ENCODE results near the gene HIP1. TPM values are rescaled to one million over a fixed set of nuclear protein-coding genes. Genes with fewer than 3 reads are reported as not detected.
"Not testable (repeated sequence)": the region's sequence is repeated elsewhere in the genome, so short reads cannot be mapped to it uniquely, and the experiment has no call there.

The HIP1 gene
- total RNA-seq, 2 donors from 2014 or later, result 9.8 to 40.8 TPM

DNA sequence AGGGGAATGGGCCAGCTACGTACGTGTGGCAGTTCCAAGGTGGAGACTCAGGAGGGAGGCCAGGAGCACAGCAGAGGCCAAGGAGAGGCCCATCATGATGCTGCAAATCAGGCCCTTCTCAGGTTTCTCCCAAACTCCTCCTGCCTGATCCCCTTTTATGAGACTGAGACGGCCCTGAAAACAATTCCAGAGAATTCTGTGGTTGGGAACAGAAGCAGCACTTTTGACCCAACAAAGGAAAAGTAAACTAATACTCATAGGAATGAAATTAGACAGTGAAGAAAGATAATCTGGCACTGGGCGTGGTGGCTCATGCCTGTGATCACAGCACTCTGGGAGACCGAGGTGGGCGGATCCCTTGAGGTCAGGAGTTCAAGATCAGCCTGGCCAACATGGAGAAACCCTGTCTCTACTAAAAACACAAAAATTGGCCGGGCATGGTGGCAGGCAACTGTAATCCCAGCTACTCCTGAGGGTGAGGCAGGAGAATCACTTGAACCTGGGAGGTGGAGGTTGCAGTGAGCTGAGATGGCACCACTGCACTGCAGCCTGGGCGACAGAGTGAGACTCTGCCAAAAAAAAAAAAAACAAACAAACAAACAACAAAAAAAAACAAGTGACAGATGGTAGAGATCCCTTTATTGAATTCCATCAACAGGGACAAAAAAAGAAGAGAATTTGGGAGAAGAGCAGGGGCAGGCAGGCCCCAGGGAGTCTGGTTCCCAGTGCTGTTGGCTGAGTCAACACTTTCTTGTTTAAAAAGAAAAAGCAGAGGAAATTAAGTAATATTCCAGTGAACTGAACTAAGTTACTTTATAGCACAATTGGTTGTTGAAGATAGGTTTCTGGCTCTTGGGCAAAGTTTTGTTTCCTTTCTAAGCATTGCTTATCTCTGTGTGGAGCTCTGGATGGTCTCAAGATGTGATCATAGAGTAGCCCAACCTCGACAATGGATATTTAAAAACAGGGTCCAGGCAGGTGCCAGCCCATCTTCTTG lies 33.6 kb upstream of the HIP1 start, which contains the start of gene CCL26:
Gene CCL26 (minus strand): TSS at position 131 of the 997 bp plus-strand sequence. CDS start 35 bp downstream, at position 96.
- intact Hi-C loops (cut with DNase I), result no loop called here
- Histone ChIP-seq H3K4me3 (no peak within 1 kb of the TSS), H3K4me1 (replicated peaks) (no peaks in the 10 kb centered on the region), H3K36me3 (no peaks in the 10 kb centered on the region), H3K27me3 (replicated peaks; ENCODE audit: insufficient read depth) (no peaks in the 10 kb centered on the region), H3K27ac (no peak within 1 kb of the TSS), H3K9me3 (no peaks in the 10 kb centered on the region)
- DNase-seq (ENCODE audit: low spot score), result no peak
- TF ChIP-seq POLR2A (IDR thresholded peaks at IDR 0.05) (no peak), POLR2AphosphoS5 (IDR thresholded peaks at IDR 0.05) (no peak)
- TF ChIP-seq, protein P1, sequence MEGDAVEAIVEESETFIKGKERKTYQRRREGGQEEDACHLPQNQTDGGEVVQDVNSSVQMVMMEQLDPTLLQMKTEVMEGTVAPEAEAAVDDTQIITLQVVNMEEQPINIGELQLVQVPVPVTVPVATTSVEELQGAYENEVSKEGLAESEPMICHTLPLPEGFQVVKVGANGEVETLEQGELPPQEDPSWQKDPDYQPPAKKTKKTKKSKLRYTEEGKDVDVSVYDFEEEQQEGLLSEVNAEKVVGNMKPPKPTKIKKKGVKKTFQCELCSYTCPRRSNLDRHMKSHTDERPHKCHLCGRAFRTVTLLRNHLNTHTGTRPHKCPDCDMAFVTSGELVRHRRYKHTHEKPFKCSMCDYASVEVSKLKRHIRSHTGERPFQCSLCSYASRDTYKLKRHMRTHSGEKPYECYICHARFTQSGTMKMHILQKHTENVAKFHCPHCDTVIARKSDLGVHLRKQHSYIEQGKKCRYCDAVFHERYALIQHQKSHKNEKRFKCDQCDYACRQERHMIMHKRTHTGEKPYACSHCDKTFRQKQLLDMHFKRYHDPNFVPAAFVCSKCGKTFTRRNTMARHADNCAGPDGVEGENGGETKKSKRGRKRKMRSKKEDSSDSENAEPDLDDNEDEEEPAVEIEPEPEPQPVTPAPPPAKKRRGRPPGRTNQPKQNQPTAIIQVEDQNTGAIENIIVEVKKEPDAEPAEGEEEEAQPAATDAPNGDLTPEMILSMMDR (IDR thresholded peaks at IDR 0.05), result no peak
- 63% methylated on average over 9 of the region's 9 CpGs for whole genome bisulfite sequencing

DNA sequence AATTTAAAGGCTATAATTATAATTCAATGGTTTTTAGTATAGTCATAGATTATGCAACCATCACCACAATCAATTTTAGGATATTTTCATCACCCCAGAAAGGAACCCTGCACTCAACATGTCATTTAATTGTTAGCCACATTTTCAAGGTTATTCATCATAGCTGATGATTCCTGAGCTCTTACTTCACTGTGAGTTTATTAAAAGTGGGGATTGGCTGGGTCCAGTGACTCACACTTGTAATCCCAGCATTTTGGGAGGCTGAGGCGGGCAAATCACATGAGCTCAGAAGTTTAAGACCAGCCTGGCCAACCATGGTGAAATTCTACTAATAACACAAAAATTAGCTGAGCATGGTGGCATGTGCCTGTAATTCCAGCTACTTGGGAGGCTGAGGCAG lies 32.5 kb upstream of the HIP1 start:
- Histone ChIP-seq H3K27ac (no peak overlapping the region), H3K9me3 (no peaks in the 10 kb centered on the region), H3K4me3 (no peak overlapping the region), H3K4me1 (replicated peaks) (no peaks in the 10 kb centered on the region), H3K36me3 (no peaks in the 10 kb centered on the region), H3K27me3 (replicated peaks; ENCODE audit: insufficient read depth) (no peaks in the 10 kb centered on the region)
- WGBS, result 100% methylated on average over 1 of the region's 1 CpG
- no peak for DNase-seq (ENCODE audit: low spot score)
- intact Hi-C loops (cut with DNase I), result no loop called here
- TF ChIP-seq, protein P1 (IDR thresholded peaks at IDR 0.05), result no peak
- no peak for TF ChIP-seq POLR2AphosphoS5 (IDR thresholded peaks at IDR 0.05)
- no peak for TF ChIP-seq POLR2A (IDR thresholded peaks at IDR 0.05)

DNA sequence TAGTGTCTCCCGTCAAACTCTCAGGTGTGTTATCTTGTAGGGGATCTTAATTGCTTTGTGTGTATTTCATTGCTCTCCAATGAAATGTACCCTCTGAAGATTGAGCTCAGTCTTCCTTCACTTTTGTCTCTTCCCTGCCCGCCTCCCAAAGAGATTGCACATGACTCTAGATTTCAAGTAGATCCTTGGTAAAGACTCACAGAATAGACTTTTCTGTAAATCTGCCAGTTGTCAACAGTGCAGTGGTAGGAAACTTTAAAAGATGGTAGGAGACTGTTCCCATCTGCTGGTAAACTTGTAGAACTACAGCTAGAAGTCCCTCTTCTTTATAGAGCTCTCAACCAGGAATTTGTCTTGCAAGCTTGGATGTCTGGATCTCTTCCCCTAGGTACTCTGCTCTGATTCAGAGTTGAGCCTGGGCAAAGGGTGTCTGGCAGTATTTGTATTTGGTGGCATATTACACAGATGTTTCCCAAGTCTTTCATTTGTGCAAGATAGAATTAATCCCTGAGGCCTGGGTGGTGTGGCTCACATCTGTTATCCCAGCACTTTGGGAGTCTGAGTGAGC lies 23.7 kb upstream of the HIP1 start:
- WGBS, result 2% methylated on average over 2 of the region's 2 CpGs
- Histone ChIP-seq H3K36me3 (no peaks in the 10 kb centered on the region), H3K9me3 (no peaks in the 10 kb centered on the region), H3K4me1 (replicated peaks) (no peaks in the 10 kb centered on the region), H3K4me3 (no peak overlapping the region), H3K27ac (no peak overlapping the region), H3K27me3 (replicated peaks; ENCODE audit: insufficient read depth) (no peaks in the 10 kb centered on the region)
- no peak for DNase-seq (ENCODE audit: low spot score)
- TF ChIP-seq, protein P1 (IDR thresholded peaks at IDR 0.05), result peak in 3 of 4 experiments; percentile 44 to 78 (median 65)
- TF ChIP-seq POLR2AphosphoS5 (IDR thresholded peaks at IDR 0.05) (peak; percentile 39), POLR2A (IDR thresholded peaks at IDR 0.05) (no peak)
- intact Hi-C loops (cut with DNase I), result no loop called here

DNA sequence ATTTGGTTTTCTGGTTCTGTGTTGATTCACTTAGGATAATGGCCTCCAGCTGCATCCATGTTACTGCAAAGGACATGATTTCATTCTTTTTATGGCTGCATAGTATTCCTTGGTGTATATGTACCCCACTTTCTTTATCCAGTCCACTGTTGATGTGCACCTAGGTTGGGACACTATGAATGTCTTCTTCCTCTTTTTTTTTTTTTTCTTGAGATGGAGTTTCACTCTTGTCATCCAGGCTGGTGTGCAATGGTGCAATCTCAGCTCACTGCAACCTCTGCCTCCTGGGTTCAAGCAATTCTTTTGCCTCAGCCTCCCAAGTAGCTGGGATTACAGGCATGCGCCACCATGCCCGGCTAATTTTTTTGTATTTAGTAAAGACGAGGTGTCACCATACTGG lies 23.1 kb upstream of the HIP1 start:
- H3K36me3 ChIP-seq; H3K27ac ChIP-seq; H3K27me3 ChIP-seq (replicated peaks; ENCODE audit: insufficient read depth); H3K4me1 ChIP-seq (replicated peaks); intact Hi-C loops (cut with DNase I); H3K9me3 ChIP-seq; DNase-seq (ENCODE audit: low spot score); H3K4me3 ChIP-seq: not testable (repeated sequence)
- WGBS, result 53% methylated on average over 3 of the region's 3 CpGs

GRCh38 chr7:75758491-75758890 lies 19.8 kb upstream of the HIP1 start:
- intact Hi-C loops (cut with DNase I), result no loop called here
- Histone ChIP-seq H3K4me1 (replicated peaks) (no peaks in the 10 kb centered on the region), H3K27ac (no peak overlapping the region), H3K4me3 (no peak overlapping the region), H3K36me3 (no peaks in the 10 kb centered on the region), H3K9me3 (no peaks in the 10 kb centered on the region), H3K27me3 (replicated peaks; ENCODE audit: insufficient read depth) (no peaks in the 10 kb centered on the region)
- WGBS, result 31% methylated on average over 2 of the region's 2 CpGs
- no peak for DNase-seq (ENCODE audit: low spot score)
- no peak for TF ChIP-seq POLR2A (IDR thresholded peaks at IDR 0.05)
- no peak for TF ChIP-seq POLR2AphosphoS5 (IDR thresholded peaks at IDR 0.05)
- TF ChIP-seq, protein P1 (IDR thresholded peaks at IDR 0.05), result no peak

Measured in prostate gland (tissue), 2 donors.